Activated B cell treated with CpG ODN at 0.5 μM for 24 hours (primary cell): Measurements from ENCODE around the gene COIL. TPM values are rescaled to one million over a fixed set of nuclear protein-coding genes. Genes with fewer than 3 reads are reported as not detected.
A peak's percentile ranks its signal among the peaks of the same experiment; 100 is the strongest.

Experiments used
- ATAC-seq: fragments of 200-7000 bp; cut with Tn5 transposase; one replicate; pipeline ENCODE4 v1.10.0; 2021; ENCODE audit warnings: low read depth, mild to moderate bottlenecking, moderate library complexity
- CTCF ChIA-PET: fragments of 350-600 bp; sonication (Branson Sonifier 250); formaldehyde crosslinking; loops from one replicate; lab custom pipeline; 2021; ENCODE audit warnings: antibody characterized with exemption; lab: Charles Lee
- POLR2A ChIA-PET: fragments of 350-600 bp; sonication (Branson Sonifier 250); formaldehyde crosslinking; loops from one replicate; lab custom pipeline; 2021; ENCODE audit warnings: antibody characterized with exemption; lab: Charles Lee
- DNase-seq: peaks from one replicate; pipeline ENCODE4 v3.0.0; 2022
- H3K27ac Mint-ChIP-seq: one replicate; pipeline ENCODE4 v1.8.0; 2020; ENCODE audit warnings: mixed read lengths
- H3K27me3 Mint-ChIP-seq: one replicate; pipeline ENCODE4 v1.8.0; 2021; ENCODE audit warnings: mixed read lengths
- H3K36me3 Mint-ChIP-seq: one replicate; pipeline ENCODE4 v1.8.0; 2021; ENCODE audit warnings: low read depth, mixed read lengths
- H3K4me1 Mint-ChIP-seq: one replicate; pipeline ENCODE4 v1.8.0; 2021; ENCODE audit warnings: mixed read lengths
- H3K4me3 Mint-ChIP-seq: one replicate; pipeline ENCODE4 v1.8.0; 2020; ENCODE audit warnings: mild to moderate bottlenecking, mixed read lengths
- H3K9me3 Mint-ChIP-seq: one replicate; pipeline ENCODE4 v1.8.0; 2020; ENCODE audit warnings: mixed read lengths
- intact Hi-C: fragments of 100-400 bp; cut with micrococcal nuclease; formaldehyde crosslinking; loops from one replicate; pipeline ENCODE4 v1.15.1; 2024
- total RNA-seq: library from RNA; stranded (reverse); gene quantifications from 2 replicates; pipeline ENCODE4 v1.2.3, GENCODE V29; 2022
- TF ChIP-seq, protein P1 (sequence below): fragments of 200-600 bp; IDR thresholded peaks from one replicate; pipeline ENCODE4 v1.8.0; 2022; ENCODE audit warnings: antibody characterized with exemption, mild to moderate bottlenecking

COIL gene, protein sequence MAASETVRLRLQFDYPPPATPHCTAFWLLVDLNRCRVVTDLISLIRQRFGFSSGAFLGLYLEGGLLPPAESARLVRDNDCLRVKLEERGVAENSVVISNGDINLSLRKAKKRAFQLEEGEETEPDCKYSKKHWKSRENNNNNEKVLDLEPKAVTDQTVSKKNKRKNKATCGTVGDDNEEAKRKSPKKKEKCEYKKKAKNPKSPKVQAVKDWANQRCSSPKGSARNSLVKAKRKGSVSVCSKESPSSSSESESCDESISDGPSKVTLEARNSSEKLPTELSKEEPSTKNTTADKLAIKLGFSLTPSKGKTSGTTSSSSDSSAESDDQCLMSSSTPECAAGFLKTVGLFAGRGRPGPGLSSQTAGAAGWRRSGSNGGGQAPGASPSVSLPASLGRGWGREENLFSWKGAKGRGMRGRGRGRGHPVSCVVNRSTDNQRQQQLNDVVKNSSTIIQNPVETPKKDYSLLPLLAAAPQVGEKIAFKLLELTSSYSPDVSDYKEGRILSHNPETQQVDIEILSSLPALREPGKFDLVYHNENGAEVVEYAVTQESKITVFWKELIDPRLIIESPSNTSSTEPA
- 21.6 and 21.9 TPM in 2 replicates for total RNA-seq

DNA sequence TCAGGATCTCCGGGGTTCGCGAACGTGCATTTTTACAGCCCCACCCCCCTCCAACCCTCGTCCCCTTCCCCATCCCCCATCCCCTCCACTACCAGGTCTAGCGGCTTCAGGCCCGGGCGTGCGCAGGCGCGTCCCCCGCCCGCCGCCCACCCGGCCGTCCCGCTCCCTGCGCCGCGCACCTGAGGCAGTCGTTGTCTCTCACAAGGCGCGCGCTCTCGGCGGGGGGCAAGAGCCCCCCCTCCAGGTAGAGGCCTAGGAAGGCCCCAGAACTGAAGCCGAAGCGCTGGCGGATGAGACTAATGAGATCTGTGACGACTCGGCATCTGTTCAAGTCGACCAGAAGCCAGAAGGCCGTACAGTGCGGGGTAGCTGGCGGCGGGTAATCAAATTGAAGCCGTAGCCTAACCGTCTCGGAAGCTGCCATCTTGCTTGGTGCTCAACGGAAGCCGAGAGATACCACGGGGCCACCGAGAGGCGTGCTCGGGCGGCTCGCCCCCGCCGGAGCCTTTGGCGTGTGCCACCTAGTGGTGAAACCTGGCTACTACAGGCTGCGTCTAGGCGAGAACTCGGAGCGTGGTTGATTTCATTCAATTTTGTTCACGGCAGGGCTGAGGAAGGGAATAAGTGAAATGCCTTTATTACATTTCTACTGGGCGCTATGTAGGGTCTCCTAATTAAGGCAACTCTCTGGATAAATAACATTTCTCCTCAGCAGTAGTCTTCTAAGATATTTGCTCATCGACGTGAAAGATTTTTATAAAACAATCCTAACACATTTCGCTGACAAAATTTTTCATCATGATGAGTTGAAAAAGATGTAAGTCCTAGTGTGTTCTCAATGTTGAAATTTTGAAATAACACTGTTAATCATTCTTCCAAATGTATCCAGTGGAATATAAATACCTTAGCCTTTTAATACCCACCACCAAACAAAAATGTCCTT, at the start of gene COIL:
Gene COIL, minus strand, starts transcription at position 455 of the 943 bp plus-strand sequence. Its CDS starts 31 bp downstream, at position 424.
- intact Hi-C loops: loop anchor here (1.0 kb wide), 3 partner anchors 17 to 128 kb away; partner anchors contain the start of genes C17orf67, SCPEP1 and TRIM25
- CTCF ChIA-PET: interaction anchor here (0.7 to 0.8 kb wide), 2 partner anchors 17 to 141 kb away, joined by 4 read pairs; no protein-coding TSS in a partner anchor

DNA sequence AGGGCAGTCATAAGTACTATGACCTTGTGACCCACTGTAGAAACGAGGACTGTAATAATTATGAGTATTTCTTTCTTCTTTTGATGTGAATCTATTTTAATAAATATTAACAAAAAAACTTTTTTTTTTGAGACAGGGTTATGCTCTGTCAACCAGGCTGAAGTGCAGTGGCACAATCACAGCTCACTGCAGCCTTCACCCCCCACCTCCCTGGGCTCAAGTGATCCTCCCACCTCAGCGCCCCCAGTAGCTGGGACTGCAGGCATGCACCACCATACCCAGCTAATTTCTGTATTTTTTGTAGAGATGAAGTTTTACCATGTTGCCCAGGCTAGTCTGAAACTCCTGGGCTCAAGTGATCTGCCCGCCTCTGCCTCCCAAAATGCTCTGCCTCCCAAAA, 49.6 kb upstream of the COIL start:
- no peaks in the 10 kb centered on the region for H3K9me3 Mint-ChIP-seq
- CTCF ChIA-PET: interaction anchor here (1.5 to 2.1 kb wide), 2 partner anchors 11 to 16 kb away, joined by 3 to 5 read pairs; no protein-coding TSS in a partner anchor
- DNase-seq (no peak), ATAC-seq (no peak)
- H3K27me3 Mint-ChIP-seq: no peaks in the 10 kb centered on the region
- intact Hi-C loops: no loop called here
- TF ChIP-seq, protein P1, sequence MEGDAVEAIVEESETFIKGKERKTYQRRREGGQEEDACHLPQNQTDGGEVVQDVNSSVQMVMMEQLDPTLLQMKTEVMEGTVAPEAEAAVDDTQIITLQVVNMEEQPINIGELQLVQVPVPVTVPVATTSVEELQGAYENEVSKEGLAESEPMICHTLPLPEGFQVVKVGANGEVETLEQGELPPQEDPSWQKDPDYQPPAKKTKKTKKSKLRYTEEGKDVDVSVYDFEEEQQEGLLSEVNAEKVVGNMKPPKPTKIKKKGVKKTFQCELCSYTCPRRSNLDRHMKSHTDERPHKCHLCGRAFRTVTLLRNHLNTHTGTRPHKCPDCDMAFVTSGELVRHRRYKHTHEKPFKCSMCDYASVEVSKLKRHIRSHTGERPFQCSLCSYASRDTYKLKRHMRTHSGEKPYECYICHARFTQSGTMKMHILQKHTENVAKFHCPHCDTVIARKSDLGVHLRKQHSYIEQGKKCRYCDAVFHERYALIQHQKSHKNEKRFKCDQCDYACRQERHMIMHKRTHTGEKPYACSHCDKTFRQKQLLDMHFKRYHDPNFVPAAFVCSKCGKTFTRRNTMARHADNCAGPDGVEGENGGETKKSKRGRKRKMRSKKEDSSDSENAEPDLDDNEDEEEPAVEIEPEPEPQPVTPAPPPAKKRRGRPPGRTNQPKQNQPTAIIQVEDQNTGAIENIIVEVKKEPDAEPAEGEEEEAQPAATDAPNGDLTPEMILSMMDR: no peak
- POLR2A ChIA-PET: no interaction called here
- no peak overlapping the region for H3K27ac Mint-ChIP-seq
- H3K4me1 Mint-ChIP-seq: peaks cover 29% of the 10 kb centered on the region
- H3K4me3 Mint-ChIP-seq: peak overlapping the region; percentile 38
- H3K36me3 Mint-ChIP-seq: peaks cover 4% of the 10 kb centered on the region

More for the DNA sequence above, at the start of gene COIL:
- DNase-seq (peak; percentile 90), ATAC-seq (peak; percentile 98)
- peaks cover 23% of the 10 kb centered on the region for H3K4me1 Mint-ChIP-seq
- TF ChIP-seq, protein P1: peak; percentile 95
- POLR2A ChIA-PET: interaction anchor here (0.7 to 1.3 kb wide), 4 partner anchors 15 to 64 kb away, joined by 3 to 10 read pairs (median 5); partner anchors contain the start of genes SCPEP1 and TRIM25
- H3K9me3 Mint-ChIP-seq: no peaks in the 10 kb centered on the region
- no peaks in the 10 kb centered on the region for H3K27me3 Mint-ChIP-seq
- peaks cover 1% of the 10 kb centered on the region for H3K36me3 Mint-ChIP-seq
- H3K4me3 Mint-ChIP-seq: peak within 1 kb of the TSS; percentile 86
- H3K27ac Mint-ChIP-seq: peak within 1 kb of the TSS; percentile 84

DNA sequence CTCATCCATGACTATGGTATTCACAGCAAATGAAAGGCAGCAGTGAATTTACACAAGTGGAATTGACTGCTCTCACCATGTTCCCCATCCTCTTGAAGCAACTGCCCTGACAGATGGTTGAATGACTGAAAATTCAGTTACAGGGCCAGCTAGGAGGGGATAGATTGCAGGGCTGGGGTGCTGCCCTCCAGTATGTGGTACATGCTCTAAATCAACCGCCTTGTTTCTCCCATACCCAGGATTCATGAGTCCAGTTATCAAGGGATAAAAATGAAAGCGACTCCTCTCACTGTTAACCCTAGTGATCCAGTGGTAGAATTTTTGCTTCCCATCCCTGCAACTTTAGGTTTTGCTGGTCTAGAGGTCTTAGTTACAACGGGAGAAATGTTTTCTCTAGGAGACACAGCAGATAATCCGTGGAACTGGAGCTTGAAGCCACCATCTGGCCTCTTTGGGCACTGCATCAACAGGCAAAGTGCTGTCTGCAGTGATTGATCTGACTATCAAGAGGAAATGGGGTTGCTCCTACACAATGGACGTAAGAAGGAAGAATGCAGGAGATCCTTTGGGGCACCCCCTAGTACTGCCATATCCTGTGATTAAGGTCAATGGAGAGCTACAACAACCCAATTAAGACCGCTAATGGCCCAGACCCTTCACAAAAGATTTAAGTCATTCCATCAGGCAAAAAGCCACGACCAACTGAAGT, 49.0 kb upstream of the COIL start:
- intact Hi-C loops: loop anchor here (10.0 kb wide), 1 partner anchor 105 kb away; no protein-coding TSS in a partner anchor
- Mint-ChIP-seq H3K27me3 (no peaks in the 10 kb centered on the region), H3K36me3 (peaks cover 7% of the 10 kb centered on the region), H3K9me3 (no peaks in the 10 kb centered on the region), H3K4me3 (peak overlapping the region; percentile 38), H3K27ac (peak overlapping the region; percentile 1), H3K4me1 (peaks cover 35% of the 10 kb centered on the region)
- ChIA-PET POLR2A (no interaction called here), CTCF (interaction anchor here (0.5 to 2.1 kb wide), 3 partner anchors 12 to 22 kb away, joined by 3 to 5 read pairs (median 3); no protein-coding TSS in a partner anchor)
- DNase-seq (no peak), ATAC-seq (peak; percentile 85)
- TF ChIP-seq, protein P1: no peak

DNA sequence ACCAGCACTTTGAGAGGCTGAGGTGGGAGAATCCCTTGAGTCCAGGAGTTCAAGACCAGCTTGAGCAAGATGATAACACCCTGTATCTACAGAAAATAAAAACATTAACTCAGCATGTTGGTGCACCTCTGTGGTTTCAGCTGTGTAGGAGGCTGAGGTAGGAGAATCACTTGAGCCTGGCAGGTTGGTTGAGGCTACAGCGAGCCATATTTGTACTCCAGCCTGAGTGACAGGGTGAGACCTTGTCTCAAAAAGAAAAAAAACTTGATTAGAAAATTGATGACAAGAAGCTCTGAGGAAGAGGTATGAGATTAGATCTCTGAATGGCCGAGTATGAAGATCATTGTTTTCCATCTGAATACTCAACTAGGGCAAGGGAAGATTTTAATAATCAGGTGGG, 48.1 kb upstream of the COIL start:
- Mint-ChIP-seq H3K4me3 (no peak overlapping the region), H3K4me1 (peaks cover 45% of the 10 kb centered on the region), H3K27me3 (no peaks in the 10 kb centered on the region), H3K27ac (no peak overlapping the region), H3K36me3 (peaks cover 7% of the 10 kb centered on the region), H3K9me3 (no peaks in the 10 kb centered on the region)
- ATAC-seq: no peak
- CTCF ChIA-PET: interaction anchor here (2.1 to 2.2 kb wide), 2 partner anchors 15 to 30 kb away, joined by 5 to 6 read pairs; no protein-coding TSS in a partner anchor
- intact Hi-C loops: loop anchor here (10.0 kb wide), 1 partner anchor 106 kb away; no protein-coding TSS in a partner anchor
- no peak for DNase-seq
- POLR2A ChIA-PET: interaction anchor here (1.1 kb wide), 1 partner anchor 30 kb away, joined by 6 read pairs; no protein-coding TSS in a partner anchor
- TF ChIP-seq, protein P1: no peak
